ENCODE results near the gene CENPP.

Gene CENPP

GRCh38 chr9:92664394-92665152 lies 338.8 kb downstream of the CENPP start:
- no peak for DNase-seq

GRCh38 chr9:92665836-92666235 lies 340.1 kb downstream of the CENPP start:
- DNase-seq: no peak

DNA sequence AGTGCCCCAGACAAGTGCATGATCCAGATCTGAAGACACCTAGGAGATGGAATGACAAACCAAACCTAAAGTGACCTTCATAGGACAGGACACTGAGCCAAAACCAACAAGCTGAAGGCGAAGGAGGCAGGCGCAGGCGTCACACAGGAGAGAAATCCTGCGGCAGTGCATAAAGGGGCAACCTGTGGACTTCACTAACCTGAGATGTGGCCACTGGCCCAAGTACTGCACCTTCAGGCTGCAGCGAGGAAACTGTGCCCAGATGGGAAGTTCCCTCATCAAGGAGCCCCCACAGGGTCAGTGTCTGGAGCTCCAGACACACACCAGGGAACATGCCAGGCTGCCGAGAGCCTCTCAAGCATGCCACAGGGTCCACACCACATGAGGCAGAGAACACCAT lies 340.5 kb downstream of the CENPP start:
- no peak for DNase-seq

DNA sequence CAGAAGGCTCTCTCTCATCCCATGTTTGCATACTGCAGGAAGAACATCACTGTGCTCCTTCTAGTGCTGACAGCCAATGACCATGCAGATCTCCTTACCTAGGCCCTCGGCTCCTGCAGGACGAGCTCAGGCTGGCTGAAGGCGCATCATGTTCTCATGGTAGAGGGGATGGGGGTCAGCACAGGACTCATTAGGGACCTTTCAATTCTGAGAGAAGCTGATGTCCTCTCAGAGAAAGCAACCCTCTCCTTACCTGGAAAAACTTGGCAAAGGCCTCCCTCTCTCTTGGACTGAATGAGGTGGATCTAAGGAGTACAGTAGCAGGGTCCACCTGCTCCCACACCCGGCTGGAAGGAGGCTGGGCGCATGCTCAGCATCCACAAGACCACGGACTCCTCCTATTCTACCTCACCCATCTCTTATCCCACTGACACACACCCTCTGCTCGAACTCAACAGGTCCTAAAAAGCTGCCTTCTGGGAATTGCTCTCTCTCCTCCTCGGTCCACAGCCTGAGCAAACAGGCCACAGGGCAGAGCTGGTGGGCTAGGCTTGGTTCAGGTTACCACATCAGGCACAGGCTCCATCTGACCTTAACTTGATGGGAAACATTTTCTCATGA lies 341.3 kb downstream of the CENPP start:
- DNase-seq: no peak

DNA sequence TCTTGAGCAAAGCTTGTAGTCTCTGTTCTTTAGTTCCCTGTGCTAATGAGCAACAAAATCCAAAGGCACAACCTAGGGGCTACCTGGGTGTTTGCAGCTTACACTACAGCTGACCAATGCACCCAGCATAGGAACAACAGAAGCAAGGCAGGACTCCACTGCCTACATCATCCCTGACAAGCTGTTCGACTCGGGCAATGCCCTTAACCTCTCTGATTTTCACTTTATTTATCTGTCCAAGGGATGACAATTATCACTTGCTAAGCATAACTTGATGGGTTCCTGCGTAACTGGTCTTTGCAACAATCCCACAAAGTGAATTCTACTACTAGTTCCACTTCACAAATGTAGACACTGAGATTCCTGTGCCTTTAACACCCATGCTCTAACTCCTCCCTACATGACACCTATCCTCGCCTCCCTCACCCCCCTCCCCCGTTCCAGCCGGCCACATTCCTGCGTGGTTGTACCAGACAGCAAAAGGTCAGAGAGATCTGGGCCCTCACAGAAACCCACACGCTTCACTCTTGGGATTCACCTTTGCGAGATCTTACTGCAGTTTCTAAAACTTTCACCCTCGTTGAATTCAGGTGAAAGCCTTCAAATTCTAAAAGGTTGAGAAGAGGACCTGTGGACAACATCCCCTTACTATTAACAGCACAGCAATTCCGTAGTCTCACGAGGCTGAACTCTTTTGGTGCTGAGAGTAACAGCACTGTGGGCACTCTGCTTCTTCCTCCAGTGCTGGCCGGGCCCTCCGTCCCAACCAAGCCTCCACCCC lies 343.2 kb downstream of the CENPP start:
- no peak for DNase-seq

GRCh38 chr9:92669527-92669889 lies 343.8 kb downstream of the CENPP start:
- no peak for DNase-seq

Measured in NCI-H187 treated with DMSO at 0.1 percent for 48 hours (cell line).